GM21447 (cell line): Measurements from ENCODE around the gene MVD.

Experiments
- ATAC-seq: cut with Tn5 transposase; IDR thresholded peaks from one replicate; pipeline ENCODE4 v1.9.1; 2021; ENCODE audit not compliant: unreplicated experiment

Gene MVD

GRCh38 chr16:88640498-88641247, 22.2 kb downstream of the MVD start:
- no peak for ATAC-seq

- no peak for ATAC-seq
Measured at GRCh38 chr16:88640039-88640495, 22.8 kb downstream of the MVD start.

- ATAC-seq, result no peak
Measured at GRCh38 chr16:88639231-88640038, 23.5 kb downstream of the MVD start.

- ATAC-seq, result no peak
Measured at GRCh38 chr16:88638323-88639230, 24.3 kb downstream of the MVD start, which contains the start of gene IL17C. Gene IL17C (plus strand): TSS chr16:88638572. CDS start chr16:88638642, 70 bp downstream.

GRCh38 chr16:88636488-88637265, 26.2 kb downstream of the MVD start:
- ATAC-seq, result no peak

- no peak for ATAC-seq
Measured at GRCh38 chr16:88635671-88636319, 27.1 kb downstream of the MVD start.

- no peak for ATAC-seq
Measured at GRCh38 chr16:88634994-88635670, 27.8 kb downstream of the MVD start.

- ATAC-seq, result peak; percentile 55
Measured at GRCh38 chr16:88634141-88634993, 28.5 kb downstream of the MVD start.

GRCh38 chr16:88633684-88634140, 29.2 kb downstream of the MVD start:
- ATAC-seq, result peak; percentile 41

- ATAC-seq, result no peak
Measured at GRCh38 chr16:88632587-88632930, 30.3 kb downstream of the MVD start.

- ATAC-seq, result no peak
Measured at GRCh38 chr16:88631920-88632586, 30.8 kb downstream of the MVD start.

- ATAC-seq, result no peak
Measured at GRCh38 chr16:88631384-88631783, 31.5 kb downstream of the MVD start.

- ATAC-seq, result no peak
Measured at GRCh38 chr16:88630941-88631340, 31.9 kb downstream of the MVD start.

- ATAC-seq, result no peak
Measured at GRCh38 chr16:88630433-88630832, 32.5 kb downstream of the MVD start.

- no peak for ATAC-seq
Measured at GRCh38 chr16:88629835-88630234, 33.1 kb downstream of the MVD start.

GRCh38 chr16:88628512-88628974, 34.3 kb downstream of the MVD start:
- ATAC-seq, result no peak

GRCh38 chr16:88627531-88628411, 35.1 kb downstream of the MVD start:
- ATAC-seq, result no peak
